Upper lobe of left lung (tissue), 6 donors: ENCODE measurements around the gene GPR25. TPM values are rescaled to one million over a fixed set of nuclear protein-coding genes. Genes with fewer than 3 reads are reported as not detected.

Experiments used
- ATAC-seq, 2 donors: fragments of 200-7000 bp; cut with Tn5 transposase; one replicate each; pipeline ENCODE4 v1.9.1; 2022; ENCODE audit warnings: mild to moderate bottlenecking in 2 of 2, moderate library complexity in 2 of 2; ENCODE audit not compliant: low FRiP score in 2 of 2
- DNase-seq, 2 donors: peaks; one replicate each; pipeline ENCODE4 v3.0.0-alpha.2; 2019 to 2020
- H3K27ac ChIP-seq, 4 donors: fragments of 200-600 bp; sonication (generic); one replicate each; pipeline ENCODE4 v1.5.1; 2016 to 2019
- H3K27me3 ChIP-seq, 4 donors: fragments of 200-600 bp; sonication (generic); one replicate each; pipeline ENCODE4 v1.5.1; 2017 to 2019
- H3K36me3 ChIP-seq, 4 donors: fragments of 200-600 bp; sonication (generic); one replicate each; pipeline ENCODE4 v1.5.1; 2016 to 2019
- H3K4me1 ChIP-seq, 4 donors: fragments of 200-600 bp; sonication (generic); one replicate each; pipeline ENCODE4 v1.5.1; 2018 to 2019
- H3K4me3 ChIP-seq, 4 donors: fragments of 200-600 bp; sonication (generic); one replicate each; pipeline ENCODE4 v1.5.1; 2017 to 2019; ENCODE audit warnings: mild to moderate bottlenecking in 2 of 4, moderate library complexity in 1 of 4
- H3K9me3 ChIP-seq, 4 donors: fragments of 200-600 bp; sonication (generic); one replicate each; pipeline ENCODE4 v1.5.1; 2018 to 2019
- EP300 ChIP-seq, 4 donors: sonication (generic); formaldehyde crosslinking; IDR thresholded peaks; one replicate each; pipeline ENCODE4 v1.5.1; 2017; ENCODE audit warnings: antibody characterized with exemption in 4 of 4, control low read depth in 2 of 4
- POLR2A ChIP-seq, 4 donors: fragments of 450-650 bp; IDR thresholded peaks; one replicate each; pipeline ENCODE4 v1.5.1; 2016 to 2017; ENCODE audit warnings: antibody characterized with exemption in 4 of 4, mild to moderate bottlenecking in 2 of 4
- POLR2AphosphoS5 ChIP-seq, 2 donors: sonication (generic); formaldehyde crosslinking; IDR thresholded peaks; one replicate each; pipeline ENCODE4 v1.5.1; 2017; ENCODE audit warnings: antibody characterized with exemption in 2 of 2
- WGBS, 2 donors: methylation state at CpG; one replicate each; pipeline ENCODE4 v1.1.5; 2017 to 2018; 5-methylcytosine and 5-hydroxymethylcytosine counted together
- total RNA-seq, 6 donors: library from RNA; depleted of rRNA in 4 of 6; stranded (reverse); fragments of >200 nt in 4 of 6; gene quantifications; one replicate each; pipeline versions ENCODE4 v1.1.0 to v1.2.1, GENCODE V29; 2016 to 2021
- TF ChIP-seq, protein P1 (sequence below), 6 experiments: fragments of 450-650 bp in 4 of 6; fragments of 200-600 bp in 2 of 6; sonication (generic) in 2 of 6; IDR thresholded peaks; one replicate each; pipeline ENCODE4 v1.5.1; 2016 to 2019; ENCODE audit warnings: antibody characterized with exemption in 6 of 6
- donor health status: DM: no; HTN: no; CAD: no; lungs with moderate emphysema.
- donor health status: DM: no; HTN: yes; CAD: no; lungs with severe emphysema.

The GPR25 gene
- total RNA-seq, 6 donors from 2014 or later = 0.49 to 0.74 (median 0.54) TPM; not detected in 3

DNA sequence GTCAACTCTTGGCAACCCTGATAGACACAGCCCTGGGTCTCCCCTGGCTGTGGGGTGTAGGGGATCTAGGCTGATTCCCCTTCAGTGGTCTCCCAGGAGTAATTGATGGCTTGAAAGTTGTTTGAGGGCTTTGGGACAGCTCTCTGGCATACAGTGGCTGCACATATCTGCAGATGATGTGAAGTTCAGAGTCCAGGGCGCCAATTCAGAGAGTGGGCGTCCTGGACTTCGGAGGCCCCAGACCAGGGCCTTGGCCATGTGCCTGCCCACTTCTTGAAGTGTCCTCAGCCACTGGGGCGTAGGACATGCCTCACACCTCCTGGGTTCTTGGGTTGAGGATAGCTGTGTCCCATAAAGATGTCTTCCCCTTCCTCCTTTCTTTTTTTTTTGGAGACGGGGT, 24.5 kb downstream of the GPR25 start:
- Histone ChIP-seq H3K36me3 (no peaks in the 10 kb centered on the region), H3K4me3 (peak overlapping the region in 2 of 4 donors; percentile 40 to 44), H3K27ac (peak overlapping the region in 3 of 4 donors; percentile 27 to 75 (median 35)), H3K4me1 (peaks cover 0 to 7% (median 5%) of the 10 kb centered on the region in 4 donors), H3K9me3 (no peaks in the 10 kb centered on the region), H3K27me3 (no peaks in the 10 kb centered on the region)
- ATAC-seq (no peak), DNase-seq (no peak)
- WGBS, 2 donors = 88 to 93% methylated on average over 5 of the region's 5 CpGs
- no peak for TF ChIP-seq POLR2AphosphoS5 (IDR thresholded peaks at IDR 0.05)
- TF ChIP-seq EP300 (IDR thresholded peaks at IDR 0.05) = no peak
- TF ChIP-seq, protein P1, sequence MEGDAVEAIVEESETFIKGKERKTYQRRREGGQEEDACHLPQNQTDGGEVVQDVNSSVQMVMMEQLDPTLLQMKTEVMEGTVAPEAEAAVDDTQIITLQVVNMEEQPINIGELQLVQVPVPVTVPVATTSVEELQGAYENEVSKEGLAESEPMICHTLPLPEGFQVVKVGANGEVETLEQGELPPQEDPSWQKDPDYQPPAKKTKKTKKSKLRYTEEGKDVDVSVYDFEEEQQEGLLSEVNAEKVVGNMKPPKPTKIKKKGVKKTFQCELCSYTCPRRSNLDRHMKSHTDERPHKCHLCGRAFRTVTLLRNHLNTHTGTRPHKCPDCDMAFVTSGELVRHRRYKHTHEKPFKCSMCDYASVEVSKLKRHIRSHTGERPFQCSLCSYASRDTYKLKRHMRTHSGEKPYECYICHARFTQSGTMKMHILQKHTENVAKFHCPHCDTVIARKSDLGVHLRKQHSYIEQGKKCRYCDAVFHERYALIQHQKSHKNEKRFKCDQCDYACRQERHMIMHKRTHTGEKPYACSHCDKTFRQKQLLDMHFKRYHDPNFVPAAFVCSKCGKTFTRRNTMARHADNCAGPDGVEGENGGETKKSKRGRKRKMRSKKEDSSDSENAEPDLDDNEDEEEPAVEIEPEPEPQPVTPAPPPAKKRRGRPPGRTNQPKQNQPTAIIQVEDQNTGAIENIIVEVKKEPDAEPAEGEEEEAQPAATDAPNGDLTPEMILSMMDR (IDR thresholded peaks at IDR 0.05) = no peak

DNA sequence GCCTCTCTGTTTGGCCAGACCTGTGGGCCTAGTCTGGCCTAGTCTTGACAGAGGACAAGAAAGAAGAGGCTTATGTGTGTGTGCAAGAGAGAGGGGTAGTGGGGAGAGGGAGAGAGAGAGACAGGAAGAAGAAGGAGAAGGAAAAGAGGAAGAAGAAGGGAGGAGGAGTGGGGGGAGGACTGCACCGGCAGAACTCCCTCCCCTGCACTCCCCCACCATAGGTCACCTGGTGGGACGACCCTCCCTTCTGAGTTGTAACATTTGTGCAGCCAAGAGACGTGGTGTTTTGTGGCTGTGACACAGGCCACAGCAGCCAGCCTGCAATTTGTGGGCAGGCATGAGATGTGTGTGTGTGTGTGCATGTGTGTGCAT, 26.2 kb downstream of the GPR25 start:
- DNase-seq (no peak), ATAC-seq (no peak)
- TF ChIP-seq POLR2A (IDR thresholded peaks at IDR 0.05) = no peak
- no peak for TF ChIP-seq EP300 (IDR thresholded peaks at IDR 0.05)
- no peak for TF ChIP-seq POLR2AphosphoS5 (IDR thresholded peaks at IDR 0.05)
- TF ChIP-seq, protein P1 (IDR thresholded peaks at IDR 0.05) = no peak

DNA sequence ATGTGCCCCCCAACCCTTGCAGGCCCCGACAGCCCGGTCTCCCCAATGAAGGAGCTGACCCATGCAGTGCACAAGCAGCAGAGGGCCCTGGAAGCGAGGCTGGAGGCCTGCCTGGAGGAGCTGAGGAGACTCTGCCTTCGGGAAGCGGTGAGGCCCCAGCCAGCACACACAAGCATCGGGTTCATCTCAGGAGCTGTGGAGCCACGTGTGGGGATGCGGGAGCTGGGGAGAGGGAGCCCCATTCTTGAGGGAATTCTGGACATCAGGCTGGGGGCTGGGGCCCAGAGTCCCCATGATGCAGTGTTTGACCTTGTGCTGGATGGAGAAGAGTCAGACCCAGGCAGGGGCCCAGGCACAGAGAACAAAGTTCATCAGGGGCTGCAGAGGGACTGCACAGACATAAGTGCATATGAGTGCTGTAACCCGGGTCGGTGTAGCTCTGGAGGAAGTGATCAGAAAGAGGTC, 26.7 kb downstream of the GPR25 start:
- ATAC-seq (no peak), DNase-seq (no peak)
- no peaks in the 10 kb centered on the region for H3K36me3 ChIP-seq
- no peak for TF ChIP-seq EP300 (IDR thresholded peaks at IDR 0.05)
- TF ChIP-seq POLR2AphosphoS5 (IDR thresholded peaks at IDR 0.05) = no peak
- TF ChIP-seq, protein P1 (IDR thresholded peaks at IDR 0.05) = no peak
- no peak for TF ChIP-seq POLR2A (IDR thresholded peaks at IDR 0.05)
- 83 to 91% methylated on average over 8 to 10 of the region's 10 CpGs for WGBS, 2 donors
- peaks cover 0 to 7% (median 5%) of the 10 kb centered on the region in 4 donors for H3K4me1 ChIP-seq
- no peak overlapping the region for H3K4me3 ChIP-seq
- H3K27ac ChIP-seq = no peak overlapping the region
- no peaks in the 10 kb centered on the region for H3K9me3 ChIP-seq
- no peaks in the 10 kb centered on the region for H3K27me3 ChIP-seq

More for the DNA sequence above, 26.2 kb downstream of the GPR25 start:
- WGBS, 2 donors = 51 to 53% methylated on average over 3 of the region's 3 CpGs
- Histone ChIP-seq H3K4me1 (peaks cover 0 to 7% (median 5%) of the 10 kb centered on the region in 4 donors), H3K4me3 (no peak overlapping the region), H3K27ac (no peak overlapping the region), H3K27me3 (no peaks in the 10 kb centered on the region), H3K36me3 (no peaks in the 10 kb centered on the region), H3K9me3 (no peaks in the 10 kb centered on the region)

DNA sequence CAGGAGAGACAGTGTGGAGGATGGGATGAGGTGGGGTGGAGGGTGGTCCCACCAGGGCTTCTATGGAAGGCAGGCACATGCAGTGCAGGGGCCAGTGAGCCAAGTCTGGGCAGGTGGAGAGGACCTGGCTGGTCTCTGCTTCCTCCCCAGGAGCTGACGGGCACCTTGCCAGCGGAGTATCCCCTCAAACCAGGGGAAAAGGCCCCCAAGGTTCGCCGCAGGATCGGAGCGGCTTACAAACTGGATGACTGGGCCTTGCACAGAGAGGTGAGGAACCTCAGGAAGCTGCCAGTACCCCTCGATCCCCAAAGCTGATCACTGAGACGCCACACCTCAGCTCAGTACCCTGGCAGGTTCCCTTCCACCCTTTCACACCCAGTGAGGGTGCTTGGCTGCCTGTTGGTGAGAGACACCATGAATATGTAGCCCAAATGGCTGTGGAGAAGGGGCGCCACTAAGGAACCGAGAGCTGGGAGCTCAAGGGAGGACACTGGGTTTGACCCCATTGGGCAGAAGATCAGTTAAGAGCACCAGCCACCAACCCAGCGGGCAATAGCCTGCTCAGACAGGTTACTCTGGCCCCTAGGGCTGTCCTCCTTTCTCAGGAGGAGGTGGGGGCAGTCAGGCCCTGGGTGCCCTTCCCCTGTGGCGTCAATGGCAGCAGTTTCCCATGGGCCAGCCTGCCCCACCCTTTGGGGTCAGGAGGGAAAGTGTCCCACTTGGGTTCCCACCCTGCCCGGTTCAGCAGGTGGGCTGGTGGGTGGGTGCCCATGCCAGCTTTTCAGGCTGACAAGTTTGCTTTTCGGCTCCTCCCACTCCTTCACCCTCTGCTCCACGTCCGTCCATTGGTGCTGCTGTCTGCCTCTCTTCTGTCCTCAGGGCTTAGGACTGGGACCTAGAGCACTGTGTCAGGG, 27.4 kb downstream of the GPR25 start:
- Histone ChIP-seq H3K27me3 (no peaks in the 10 kb centered on the region), H3K9me3 (no peaks in the 10 kb centered on the region), H3K4me1 (peaks cover 0 to 7% (median 5%) of the 10 kb centered on the region in 4 donors), H3K27ac (no peak overlapping the region), H3K4me3 (no peak overlapping the region), H3K36me3 (no peaks in the 10 kb centered on the region)
- no peak for TF ChIP-seq POLR2A (IDR thresholded peaks at IDR 0.05)
- no peak for TF ChIP-seq EP300 (IDR thresholded peaks at IDR 0.05)
- TF ChIP-seq, protein P1 (IDR thresholded peaks at IDR 0.05) = no peak
- TF ChIP-seq POLR2AphosphoS5 (IDR thresholded peaks at IDR 0.05) = no peak
- peak in 1 of 2 donors; percentile 12 for ATAC-seq
- no peak for DNase-seq
- 88 to 93% methylated on average over 11 to 16 of the region's 16 CpGs for WGBS, 2 donors
